Tongue (tissue), 2 donors: ENCODE measurements around the gene HAAO. TPM values are rescaled to one million over a fixed set of nuclear protein-coding genes. Genes with fewer than 3 reads are reported as not detected.
A peak's percentile ranks its signal among the peaks of the same experiment; 100 is the strongest.

ENCODE experiments used
- DNase-seq: peaks from one replicate; pipeline ENCODE4 v3.0.0-alpha.2; 2015
- total RNA-seq: library from RNA; depleted of rRNA; stranded (reverse); fragments of >200 nt; gene quantifications from one replicate; pipeline ENCODE4 v1.2.3, GENCODE V29; 2014

HAAO gene
- total RNA-seq, 1 donor from 2014 or later = 24.3 TPM

- no peak for DNase-seq
These were observed 24.3 kb downstream of the HAAO start for GRCh38 chr2:42767899-42768705.

GRCh38 chr2:42767080-42767898, 25.1 kb downstream of the HAAO start:
- DNase-seq = no peak

- no peak for DNase-seq
These were observed 26.7 kb downstream of the HAAO start for GRCh38 chr2:42765686-42766085.

- DNase-seq = no peak
These were observed 27.5 kb downstream of the HAAO start for GRCh38 chr2:42764901-42765300.

GRCh38 chr2:42764096-42764495, 28.3 kb downstream of the HAAO start, which contains the start of gene OXER1:
OXER1 (minus strand) TSS chr2:42764135; CDS start chr2:42764062, 73 bp downstream.
- peak; percentile 24 for DNase-seq

GRCh38 chr2:42762823-42763804, 29.3 kb downstream of the HAAO start:
- DNase-seq = no peak

GRCh38 chr2:42762155-42762554, 30.2 kb downstream of the HAAO start:
- no peak for DNase-seq

GRCh38 chr2:42761554-42761953, 30.8 kb downstream of the HAAO start:
- no peak for DNase-seq

- no peak for DNase-seq
These were observed 33.6 kb downstream of the HAAO start for GRCh38 chr2:42758751-42759150.

GRCh38 chr2:42757981-42758740, 34.2 kb downstream of the HAAO start:
- DNase-seq = no peak

GRCh38 chr2:42756966-42757513, 35.3 kb downstream of the HAAO start:
- no peak for DNase-seq

GRCh38 chr2:42756150-42756775, 36.1 kb downstream of the HAAO start:
- DNase-seq = no peak

GRCh38 chr2:42755191-42755880, 37.0 kb downstream of the HAAO start:
- peak; percentile 53 for DNase-seq

- DNase-seq = no peak
These were observed 37.6 kb downstream of the HAAO start for GRCh38 chr2:42754776-42755140.

- DNase-seq = peak; percentile 96
These were observed 38.2 kb downstream of the HAAO start for GRCh38 chr2:42754021-42754775.

GRCh38 chr2:42752816-42753813, 39.3 kb downstream of the HAAO start:
- DNase-seq = peak; percentile 27

- DNase-seq = no peak
These were observed 40.1 kb downstream of the HAAO start for GRCh38 chr2:42752314-42752713.

- no peak for DNase-seq
These were observed 43.5 kb downstream of the HAAO start for GRCh38 chr2:42748840-42749239.
